GM10847 (cell line): ENCODE measurements around the gene KCNIP1.

Source experiments
- POLR2A ChIP-seq: IDR thresholded peaks from 2 replicates; pipeline ENCODE4 v1.6.1; 2011; ENCODE audit not compliant: insufficient read length; ENCODE audit errors: extremely low read depth

Gene KCNIP1

GRCh38 chr5:170626507-170627150 lies 122.8 kb downstream of the KCNIP1 start:
- no peak for TF ChIP-seq POLR2A

DNA sequence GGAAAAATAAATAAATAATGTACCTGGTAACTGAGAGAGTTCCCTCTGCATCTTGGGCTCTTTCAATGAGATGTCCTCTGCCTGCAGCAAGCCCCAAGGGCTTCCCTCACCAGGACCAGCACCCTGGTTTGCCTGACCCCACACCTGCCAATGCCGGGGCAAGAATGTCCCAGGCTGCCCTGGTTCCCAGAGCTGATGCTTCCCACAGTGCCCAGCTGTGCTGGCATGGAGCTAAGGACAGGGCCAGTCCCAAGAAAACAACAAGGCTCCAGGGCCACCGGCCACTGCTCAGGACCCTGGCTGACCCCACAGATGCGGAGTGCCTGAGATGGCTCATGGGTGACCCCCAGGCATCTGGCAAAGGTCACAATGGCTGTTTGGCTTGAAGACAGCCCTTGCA lies 123.5 kb downstream of the KCNIP1 start:
- no peak for TF ChIP-seq POLR2A

- no peak for TF ChIP-seq POLR2A
Measured at GRCh38 chr5:170628028-170628427, 124.2 kb downstream of the KCNIP1 start.

- TF ChIP-seq POLR2A, result no peak
Measured at GRCh38 chr5:170628691-170629565, 125.1 kb downstream of the KCNIP1 start.

DNA sequence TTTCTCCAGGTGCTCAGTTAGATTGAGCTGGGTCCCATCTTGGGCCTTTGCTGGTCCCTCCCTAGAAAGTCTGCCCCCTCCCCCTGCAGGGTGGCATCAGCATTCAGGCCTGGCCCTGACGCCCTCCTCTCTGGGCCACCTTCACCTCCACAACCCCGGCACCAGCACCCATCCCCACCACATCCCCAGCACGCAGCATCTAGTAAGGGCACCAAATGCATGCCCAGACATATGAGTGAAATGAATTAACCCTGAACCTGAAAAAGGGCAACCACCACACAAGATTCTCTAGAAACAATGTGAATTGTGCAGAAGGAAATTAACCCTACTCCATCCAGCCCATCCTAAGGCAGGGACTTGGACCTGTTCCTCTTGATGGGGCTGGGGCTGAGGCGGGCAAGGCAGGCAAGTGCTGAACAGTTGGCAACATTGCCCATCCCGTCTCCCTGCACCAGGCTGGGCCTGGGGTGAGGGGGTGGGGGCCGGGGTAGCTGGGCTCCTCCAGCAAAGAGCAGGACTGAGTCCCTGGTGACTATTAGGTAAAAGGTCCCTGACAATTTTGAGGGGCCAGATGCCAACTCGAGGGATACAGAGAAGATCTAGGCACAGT lies 125.9 kb downstream of the KCNIP1 start:
- TF ChIP-seq POLR2A, result no peak

DNA sequence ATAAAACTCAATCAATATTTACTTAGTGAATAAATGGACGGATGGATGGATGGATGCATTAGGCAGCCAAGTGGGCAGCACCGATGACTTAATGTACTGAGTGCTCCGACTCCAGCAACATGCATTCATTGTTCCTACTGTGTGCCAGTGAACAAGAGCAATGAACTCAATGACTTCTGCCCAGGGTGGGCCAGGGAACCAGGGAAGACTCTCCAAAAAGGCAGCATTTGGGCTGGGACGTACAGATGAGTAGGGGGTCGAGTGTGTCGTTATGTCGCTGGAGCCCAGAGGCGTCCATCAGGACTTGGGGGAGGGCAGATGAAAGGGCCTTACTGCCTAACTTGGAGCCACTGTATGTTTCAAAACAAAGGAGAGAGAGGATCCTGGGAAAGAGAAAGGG lies 126.4 kb downstream of the KCNIP1 start:
- no peak for TF ChIP-seq POLR2A

DNA sequence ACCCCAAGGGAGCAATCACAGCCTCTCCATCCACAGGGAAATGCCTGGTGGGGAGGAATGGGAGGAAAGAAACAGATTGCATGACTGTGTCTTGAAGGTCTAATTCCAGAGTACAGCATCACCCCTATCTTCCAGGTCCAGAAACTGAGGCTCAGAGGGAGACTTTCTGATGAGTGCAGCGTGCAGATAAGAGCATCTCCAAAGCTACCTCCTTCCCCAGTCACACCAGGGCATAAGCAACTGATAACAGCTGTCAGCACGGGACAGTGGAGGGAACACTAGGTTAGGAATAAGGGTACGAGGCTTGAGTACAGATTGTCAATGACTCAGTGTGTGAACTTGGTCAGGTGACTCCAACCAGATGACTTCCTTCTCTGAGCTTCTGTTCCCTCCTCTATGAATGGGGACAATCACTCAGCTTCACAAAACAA lies 126.9 kb downstream of the KCNIP1 start:
- no peak for TF ChIP-seq POLR2A

- TF ChIP-seq POLR2A, result no peak
Measured at GRCh38 chr5:170631466-170632195, 127.8 kb downstream of the KCNIP1 start.

GRCh38 chr5:170632266-170632984 lies 128.6 kb downstream of the KCNIP1 start:
- TF ChIP-seq POLR2A, result no peak

- no peak for TF ChIP-seq POLR2A
Measured at GRCh38 chr5:170632985-170633234, 129.1 kb downstream of the KCNIP1 start.

GRCh38 chr5:170633235-170634081 lies 129.6 kb downstream of the KCNIP1 start:
- TF ChIP-seq POLR2A, result no peak

DNA sequence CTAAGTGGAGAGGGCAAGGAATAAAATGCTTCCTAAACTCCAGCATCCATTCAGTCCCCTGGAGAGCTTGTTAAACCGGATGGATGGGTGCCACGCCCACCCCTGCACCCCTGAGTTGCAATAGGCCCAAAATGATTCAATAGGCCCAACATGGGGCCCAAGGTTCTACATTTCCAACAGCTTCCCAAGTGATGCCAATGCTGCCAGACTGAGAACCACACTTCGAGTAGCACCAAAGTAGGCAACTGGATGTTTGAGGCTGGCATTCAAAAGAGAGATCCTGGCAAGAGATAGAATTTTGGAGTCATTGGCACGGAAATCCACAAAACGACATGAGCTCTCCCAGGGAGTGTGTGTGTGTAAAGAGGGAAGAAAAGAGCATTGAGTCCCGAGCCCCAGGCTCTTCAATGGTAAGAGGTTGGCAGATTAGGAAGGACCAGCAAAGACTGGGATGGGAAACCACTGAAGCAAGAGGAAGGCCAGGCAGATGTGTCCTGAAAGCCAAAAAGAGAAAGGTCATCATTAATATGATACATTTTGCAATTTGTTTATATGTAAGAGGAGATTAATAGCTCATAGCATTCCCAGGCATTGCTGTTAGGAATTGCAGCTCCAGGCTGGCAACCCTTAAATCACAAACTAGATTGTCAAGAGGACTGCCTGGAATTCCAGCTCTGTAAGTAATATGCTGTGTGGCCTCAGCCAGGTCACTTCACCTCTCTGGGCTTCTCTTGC lies 130.6 kb downstream of the KCNIP1 start:
- TF ChIP-seq POLR2A, result no peak

DNA sequence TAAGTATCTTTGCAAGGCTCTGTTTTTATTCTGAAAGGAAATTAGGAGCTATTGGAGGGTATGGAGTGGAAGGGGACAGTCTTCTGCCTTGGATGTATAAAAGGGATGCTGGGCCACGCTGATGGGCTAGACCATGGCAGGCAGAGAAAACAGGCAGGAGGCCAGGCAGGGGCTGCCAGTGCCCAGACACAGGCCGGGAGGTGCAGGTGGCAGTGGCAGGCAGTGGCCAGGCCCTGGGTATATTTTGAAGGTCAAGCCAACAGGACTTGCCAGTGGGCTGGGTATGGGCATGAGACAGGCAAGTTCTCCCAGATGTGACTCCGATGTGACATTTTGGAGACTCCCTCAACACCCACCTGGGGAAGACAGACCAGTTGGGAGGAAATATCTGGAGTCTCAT lies 131.9 kb downstream of the KCNIP1 start:
- TF ChIP-seq POLR2A, result no peak

DNA sequence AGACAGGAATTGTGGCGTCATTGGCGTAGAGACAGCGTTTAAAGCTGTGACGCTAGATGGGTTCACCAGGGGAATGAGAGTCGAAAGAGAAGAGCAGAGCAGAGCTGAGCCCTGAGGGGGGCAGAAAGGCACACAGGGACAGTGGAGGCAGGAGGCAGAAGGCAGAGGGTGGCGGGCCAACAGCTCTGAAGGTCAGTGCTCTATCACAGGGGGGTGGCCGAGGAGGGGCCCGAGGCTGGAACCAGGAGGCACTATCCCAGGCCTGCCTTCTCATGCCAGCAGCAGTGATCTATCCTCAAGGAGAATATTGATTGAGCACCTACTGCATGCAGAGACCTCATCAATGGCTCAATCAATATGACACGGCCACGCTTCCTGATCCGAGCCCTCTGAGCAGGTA lies 132.4 kb downstream of the KCNIP1 start:
- TF ChIP-seq POLR2A, result no peak
